Subcutaneous abdominal adipose tissue (tissue), 5 donors: ENCODE results near the gene CADM4.

Experiments used
- H3K27ac ChIP-seq: one replicate; pipeline ENCODE4 v1.7.0; 2013; ENCODE audit warnings: low read depth, mild to moderate bottlenecking, inconsistent platforms, low read length, moderate library complexity
- H3K27me3 ChIP-seq, 5 donors: one replicate each; pipeline ENCODE4 v1.7.0; 2013; ENCODE audit warnings: low read length in 5 of 5, inconsistent platforms in 1 of 5; ENCODE audit not compliant: control insufficient read depth in 5 of 5, insufficient read depth in 4 of 5
- H3K36me3 ChIP-seq, 5 donors: one replicate each; pipeline ENCODE4 v1.7.0; 2013; ENCODE audit warnings: low read length in 5 of 5; ENCODE audit not compliant: control insufficient read depth in 5 of 5, insufficient read depth in 5 of 5
- H3K4me1 ChIP-seq, 5 donors: one replicate each; pipeline ENCODE4 v1.7.0; 2013; ENCODE audit warnings: low read length in 5 of 5, mild to moderate bottlenecking in 3 of 5, moderate library complexity in 1 of 5; ENCODE audit not compliant: control insufficient read depth in 5 of 5, insufficient read depth in 5 of 5
- H3K4me3 ChIP-seq, 5 donors: one replicate each; pipeline ENCODE4 v1.7.0; 2013; ENCODE audit warnings: low read length in 5 of 5, low read depth in 1 of 5
- H3K9ac ChIP-seq, 5 donors: one replicate each; pipeline ENCODE4 v1.7.0; 2013; ENCODE audit warnings: low read length in 5 of 5, mild to moderate bottlenecking in 4 of 5, moderate library complexity in 3 of 5
- H3K9me3 ChIP-seq, 5 donors: one replicate each; pipeline ENCODE4 v1.7.0; 2013; ENCODE audit warnings: low read length in 5 of 5; ENCODE audit not compliant: control insufficient read depth in 5 of 5
- donor health status: healthy.
- donor health status: healthy.
- donor health status: healthy.
- donor health status: healthy.
- donor health status: healthy.

Gene CADM4

GRCh38 chr19:43597876-43598275, 41.8 kb downstream of the CADM4 start:
- Histone ChIP-seq H3K4me1 (peaks cover 8 to 48% (median 40%) of the 10 kb centered on the region in 5 donors), H3K9me3 (no peaks in the 10 kb centered on the region), H3K4me3 (no peak overlapping the region), H3K27ac (peak overlapping the region; percentile 99), H3K27me3 (no peaks in the 10 kb centered on the region), H3K9ac (peak overlapping the region in 3 of 5 donors; percentile 85 to 96 (median 90)), H3K36me3 (peaks cover 0 to 54% (median 43%) of the 10 kb centered on the region in 5 donors)

GRCh38 chr19:43596842-43597461, 42.7 kb downstream of the CADM4 start:
- Histone ChIP-seq H3K4me3 (peak overlapping the region; percentile 70 to 88 (median 76)), H3K36me3 (peaks cover 0 to 55% (median 44%) of the 10 kb centered on the region in 5 donors), H3K4me1 (peaks cover 8 to 48% (median 40%) of the 10 kb centered on the region in 5 donors)

GRCh38 chr19:43595999-43596841, 43.4 kb downstream of the CADM4 start, which contains the start of the genes IRGQ and ZNF576:
Gene IRGQ, minus strand, starts transcription at chr19:43596134. Its CDS starts 796 bp downstream, at chr19:43595338.
Gene ZNF576, plus strand, starts transcription at chr19:43596595. Its CDS starts 514 bp downstream, at chr19:43597109.
- Histone ChIP-seq H3K9ac (peak within 1 kb of the TSS; percentile 84 to 96 (median 90)), H3K4me3 (peak within 1 kb of the TSS; percentile 70 to 88 (median 82)), H3K27ac (peak within 1 kb of the TSS; percentile 99), H3K36me3 (peaks cover 0 to 56% (median 41%) of the 10 kb centered on the region in 5 donors), H3K9me3 (no peaks in the 10 kb centered on the region), H3K4me1 (peaks cover 8 to 48% (median 40%) of the 10 kb centered on the region in 5 donors), H3K27me3 (no peaks in the 10 kb centered on the region)

More at GRCh38 chr19:43596842-43597461, 42.7 kb downstream of the CADM4 start:
- peak overlapping the region; percentile 99 for H3K27ac ChIP-seq
- H3K9ac ChIP-seq, result peak overlapping the region; percentile 79 to 96 (median 90)
- no peaks in the 10 kb centered on the region for H3K27me3 ChIP-seq
- H3K9me3 ChIP-seq, result no peaks in the 10 kb centered on the region

GRCh38 chr19:43595605-43595998, 44.0 kb downstream of the CADM4 start:
- Histone ChIP-seq H3K9ac (peak overlapping the region; percentile 84 to 94 (median 90)), H3K27me3 (no peaks in the 10 kb centered on the region), H3K36me3 (peaks cover 0 to 56% (median 43%) of the 10 kb centered on the region in 5 donors), H3K4me3 (peak overlapping the region; percentile 60 to 88 (median 82)), H3K9me3 (no peaks in the 10 kb centered on the region), H3K27ac (peak overlapping the region; percentile 89), H3K4me1 (peaks cover 8 to 48% (median 40%) of the 10 kb centered on the region in 5 donors)

GRCh38 chr19:43594710-43595604, 44.7 kb downstream of the CADM4 start:
- Histone ChIP-seq H3K9ac (peak overlapping the region; percentile 84 to 94 (median 90)), H3K9me3 (no peaks in the 10 kb centered on the region), H3K4me3 (peak overlapping the region; percentile 60 to 88 (median 82)), H3K27me3 (no peaks in the 10 kb centered on the region), H3K36me3 (peaks cover 0 to 56% (median 45%) of the 10 kb centered on the region in 5 donors), H3K27ac (peak overlapping the region; percentile 89), H3K4me1 (peaks cover 8 to 48% (median 40%) of the 10 kb centered on the region in 5 donors)

- Histone ChIP-seq H3K36me3 (peaks cover 0 to 50% (median 39%) of the 10 kb centered on the region in 5 donors), H3K27ac (peak overlapping the region; percentile 89), H3K4me1 (peaks cover 8 to 48% (median 40%) of the 10 kb centered on the region in 5 donors), H3K27me3 (no peaks in the 10 kb centered on the region), H3K9ac (peak overlapping the region in 4 of 5 donors; percentile 63 to 94 (median 89)), H3K9me3 (no peaks in the 10 kb centered on the region), H3K4me3 (peak overlapping the region; percentile 11 to 82 (median 70))
Observed at GRCh38 chr19:43594081-43594697, 45.5 kb downstream of the CADM4 start.

GRCh38 chr19:43592800-43593350, 46.8 kb downstream of the CADM4 start:
- peaks cover 8 to 40% (median 37%) of the 10 kb centered on the region in 5 donors for H3K4me1 ChIP-seq
- H3K36me3 ChIP-seq, result peaks cover 0 to 46% (median 33%) of the 10 kb centered on the region in 5 donors
- peak overlapping the region in 1 of 5 donors; percentile 63 for H3K9ac ChIP-seq
- H3K27ac ChIP-seq, result no peak overlapping the region
- H3K9me3 ChIP-seq, result no peaks in the 10 kb centered on the region
- no peak overlapping the region for H3K4me3 ChIP-seq
- H3K27me3 ChIP-seq, result no peaks in the 10 kb centered on the region

- H3K4me1 ChIP-seq, result peaks cover 5 to 33% (median 30%) of the 10 kb centered on the region in 5 donors
- no peak overlapping the region for H3K27ac ChIP-seq
Observed at GRCh38 chr19:43591904-43592772, 47.5 kb downstream of the CADM4 start.

More at GRCh38 chr19:43591904-43592772, 47.5 kb downstream of the CADM4 start:
- Histone ChIP-seq H3K9ac (no peak overlapping the region), H3K4me3 (no peak overlapping the region), H3K36me3 (peaks cover 0 to 46% (median 33%) of the 10 kb centered on the region in 5 donors), H3K27me3 (no peaks in the 10 kb centered on the region), H3K9me3 (no peaks in the 10 kb centered on the region)
